Neural crest cell (in vitro differentiated cells): ENCODE measurements around the gene ITGB2. TPM values are rescaled to one million over a fixed set of nuclear protein-coding genes. Genes with fewer than 3 reads are reported as not detected.

ENCODE experiments used
- DNase-seq: peaks from one replicate; pipeline ENCODE4 v3.0.0; 2021; ENCODE audit warnings: low read depth, mixed read lengths, low spot score
- H3K27ac Mint-ChIP-seq: one replicate; pipeline ENCODE4 v1.8.0; 2021; ENCODE audit warnings: mild to moderate bottlenecking, mixed read lengths; ENCODE audit not compliant: unreplicated experiment
- H3K27me3 Mint-ChIP-seq: 2 replicates; pipeline ENCODE4 v1.8.0; 2021; ENCODE audit warnings: low read depth, mild to moderate bottlenecking, mixed read lengths
- H3K36me3 Mint-ChIP-seq: 2 replicates; pipeline ENCODE4 v1.8.0; 2021; ENCODE audit warnings: low read depth, mild to moderate bottlenecking, mixed read lengths
- H3K4me1 Mint-ChIP-seq: 2 replicates; pipeline ENCODE4 v1.8.0; 2021; ENCODE audit warnings: mixed read lengths
- H3K4me3 Mint-ChIP-seq: one replicate; pipeline ENCODE4 v1.8.0; 2021; ENCODE audit warnings: mild to moderate bottlenecking, mixed read lengths
- H3K9me3 Mint-ChIP-seq: 2 replicates; pipeline ENCODE4 v1.8.0; 2021; ENCODE audit warnings: mixed read lengths
- CTCF ChIP-seq: fragments of 200-600 bp; sonication (generic); conservative IDR thresholded peaks from 2 replicates; pipeline ENCODE4 v1.5.0; 2021; ENCODE audit warnings: antibody characterized with exemption, mild to moderate bottlenecking
- total RNA-seq: library from RNA; stranded (reverse); gene quantifications from 2 replicates; pipeline ENCODE4 v1.2.1, GENCODE V29; 2021

ITGB2 gene
- total RNA-seq, 1 donor from 2014 or later, result 0.89 TPM

DNA sequence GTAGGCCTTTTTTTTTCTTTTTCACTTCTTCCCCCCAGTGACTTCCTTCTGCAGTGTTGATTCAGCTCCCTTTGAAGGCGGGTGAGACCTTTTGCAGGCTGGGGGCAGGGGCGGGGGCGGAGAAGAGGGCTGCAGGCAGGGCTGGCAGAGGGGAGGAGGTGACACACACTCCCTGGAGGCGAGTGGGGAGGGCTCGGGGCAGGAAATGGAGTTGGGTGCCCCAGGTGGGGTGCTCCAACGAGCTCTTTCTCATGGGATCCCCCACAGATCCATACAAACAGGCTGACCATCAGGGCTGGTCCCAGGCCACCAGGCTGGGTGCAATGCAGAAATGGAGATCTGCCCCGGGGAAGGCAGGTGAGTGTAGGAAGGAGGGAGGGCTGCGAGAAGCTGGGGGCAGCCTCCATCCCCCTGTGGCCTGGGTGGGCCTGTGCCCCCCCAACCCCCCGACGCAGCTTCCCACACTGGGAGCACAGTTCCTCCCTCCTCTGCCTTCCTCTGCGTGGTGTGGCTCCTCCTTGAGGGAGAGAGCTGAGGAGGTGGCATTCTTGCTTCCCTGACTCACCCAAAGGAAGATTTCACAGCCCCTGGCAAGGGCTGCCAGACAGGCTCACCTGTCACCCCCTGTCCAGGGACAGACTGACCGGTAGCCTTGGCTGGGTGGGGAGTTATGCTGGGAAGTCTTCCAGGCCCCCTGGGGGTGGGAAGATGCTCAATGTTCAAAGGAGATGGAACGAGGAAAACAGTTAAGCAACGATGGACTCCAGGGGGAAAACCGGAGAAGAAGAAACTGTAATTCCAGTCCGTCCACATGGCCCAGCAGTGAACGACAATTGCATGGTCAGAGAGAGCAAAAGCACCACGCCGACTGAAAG, 7.1 kb upstream of the ITGB2 start:
- H3K4me1 Mint-ChIP-seq, result peaks cover 43% of the 10 kb centered on the region

DNA sequence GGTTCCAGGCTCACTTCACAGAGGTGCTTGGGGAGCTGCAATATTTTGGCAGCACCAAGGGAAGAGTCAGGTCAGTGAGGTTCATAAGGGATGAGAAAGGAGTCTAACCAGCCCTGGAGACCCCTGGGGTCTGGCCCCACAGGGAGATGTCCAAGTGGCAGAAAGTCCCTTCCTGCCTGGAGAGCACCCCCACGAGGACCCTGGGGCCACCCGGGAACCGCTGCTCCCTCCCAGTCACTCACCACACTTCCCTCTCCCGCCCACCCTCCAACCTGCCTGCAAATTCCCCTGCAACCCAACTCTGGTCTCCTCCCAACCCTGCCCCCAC, 6.5 kb upstream of the ITGB2 start:
- Mint-ChIP-seq H3K9me3 (no peaks in the 10 kb centered on the region), H3K27me3 (peaks cover 72% of the 10 kb centered on the region), H3K27ac (no peak overlapping the region), H3K36me3 (no peaks in the 10 kb centered on the region), H3K4me3 (peak overlapping the region; percentile 64), H3K4me1 (peaks cover 43% of the 10 kb centered on the region)
- no peak for DNase-seq
- no peak for TF ChIP-seq CTCF

More for the DNA sequence above, 7.1 kb upstream of the ITGB2 start:
- peak overlapping the region; percentile 72 for H3K4me3 Mint-ChIP-seq
- H3K9me3 Mint-ChIP-seq, result no peaks in the 10 kb centered on the region
- no peak overlapping the region for H3K27ac Mint-ChIP-seq
- TF ChIP-seq CTCF, result no peak
- H3K27me3 Mint-ChIP-seq, result peaks cover 71% of the 10 kb centered on the region
- H3K36me3 Mint-ChIP-seq, result no peaks in the 10 kb centered on the region
- no peak for DNase-seq

DNA sequence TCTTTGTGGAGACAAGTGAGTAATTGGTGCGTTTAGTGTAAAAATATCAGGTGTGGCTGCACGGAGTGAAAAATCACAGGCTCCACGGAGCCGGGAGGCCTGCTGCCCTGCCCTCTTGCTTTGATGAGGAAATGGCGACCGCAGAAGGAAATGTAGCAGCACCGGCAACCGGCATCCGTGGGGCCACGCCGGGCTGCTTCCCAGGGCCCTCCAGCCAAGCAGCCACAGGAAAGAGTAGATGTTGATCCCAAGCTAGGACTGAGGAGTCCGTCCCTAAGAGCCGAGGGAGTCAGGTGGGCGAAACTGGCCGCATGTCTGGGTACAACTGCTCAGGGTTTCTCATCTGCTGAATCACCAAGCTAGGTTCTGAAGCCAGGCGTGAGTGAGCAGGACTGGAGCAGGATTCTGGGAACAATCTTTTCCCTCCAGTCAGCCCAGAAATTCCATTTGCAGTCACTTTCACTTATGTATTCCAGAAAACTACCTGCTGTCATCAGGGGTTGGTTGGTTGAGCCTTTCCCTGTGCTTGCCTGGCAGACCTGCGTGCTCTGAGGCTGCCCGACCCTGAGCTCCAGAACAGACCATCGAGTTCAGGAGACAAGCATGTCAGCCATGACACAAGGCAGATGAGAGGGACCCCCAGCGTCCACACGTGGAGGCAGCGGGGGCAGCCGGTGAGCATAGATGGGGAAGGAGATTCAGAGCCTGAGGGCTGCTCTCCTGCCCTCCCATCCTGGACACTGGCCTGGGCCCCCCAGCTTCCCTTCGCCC, 5.8 kb upstream of the ITGB2 start:
- Mint-ChIP-seq H3K4me3 (peak overlapping the region; percentile 64), H3K9me3 (no peaks in the 10 kb centered on the region), H3K27me3 (peaks cover 69% of the 10 kb centered on the region), H3K4me1 (peaks cover 43% of the 10 kb centered on the region), H3K27ac (no peak overlapping the region), H3K36me3 (no peaks in the 10 kb centered on the region)
- TF ChIP-seq CTCF, result no peak
- DNase-seq, result no peak

GRCh38 chr21:44925378-44925755, 4.7 kb upstream of the ITGB2 start:
- Mint-ChIP-seq H3K4me3 (peak overlapping the region; percentile 12), H3K9me3 (no peaks in the 10 kb centered on the region), H3K27me3 (peaks cover 64% of the 10 kb centered on the region), H3K4me1 (peaks cover 39% of the 10 kb centered on the region), H3K27ac (no peak overlapping the region), H3K36me3 (no peaks in the 10 kb centered on the region)
- no peak for DNase-seq
- no peak for TF ChIP-seq CTCF

GRCh38 chr21:44924606-44925377, 4.1 kb upstream of the ITGB2 start:
- Mint-ChIP-seq H3K9me3 (no peaks in the 10 kb centered on the region), H3K27me3 (peaks cover 63% of the 10 kb centered on the region), H3K36me3 (no peaks in the 10 kb centered on the region), H3K27ac (no peak overlapping the region), H3K4me1 (peaks cover 43% of the 10 kb centered on the region), H3K4me3 (no peak overlapping the region)
- DNase-seq, result no peak
- TF ChIP-seq CTCF, result no peak
